GM19324 (cell line): ENCODE data around the gene OSBPL5.

Experiments
- ATAC-seq: cut with Tn5 transposase; IDR thresholded peaks from one replicate; pipeline ENCODE4 v1.9.1; 2021; ENCODE audit warnings: mild to moderate bottlenecking, moderate library complexity; ENCODE audit not compliant: unreplicated experiment, low FRiP score

The OSBPL5 gene

DNA sequence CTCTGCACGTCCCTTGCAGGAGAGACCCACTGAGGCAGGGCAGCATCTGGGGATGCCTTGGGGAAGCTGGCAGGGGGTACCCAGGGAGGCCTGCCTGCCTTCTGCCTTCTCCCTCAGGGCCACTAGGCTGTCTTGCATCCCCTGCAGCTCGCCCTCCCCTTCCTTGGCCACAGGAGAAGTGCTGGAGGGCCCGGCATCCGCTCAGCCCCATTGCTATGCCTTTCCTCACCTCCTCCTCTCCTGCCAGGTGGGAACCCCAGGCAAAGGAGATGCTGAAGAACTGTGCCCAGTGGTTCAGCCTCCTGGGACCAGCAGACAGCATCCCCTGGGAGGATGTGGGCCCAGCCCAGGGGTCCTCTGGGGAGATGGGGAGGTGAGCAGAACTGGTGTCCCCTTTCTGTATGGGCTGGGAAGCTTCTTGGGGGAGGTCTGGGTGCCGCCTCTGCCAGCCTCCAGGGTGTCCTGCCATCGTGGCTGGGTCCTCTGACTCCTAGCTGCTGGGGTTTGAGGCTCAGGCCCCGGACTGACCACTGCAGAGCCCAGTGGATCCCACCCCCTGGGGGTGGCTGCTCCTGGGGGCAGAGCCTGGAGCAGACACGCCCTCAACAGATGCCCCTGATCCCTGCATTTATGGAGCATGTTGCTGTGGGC is 32.9 kb upstream of the OSBPL5 start:
- no peak for ATAC-seq

- no peak for ATAC-seq
Observed at GRCh38 chr11:3197044-3197695, 32.1 kb upstream of the OSBPL5 start.

DNA sequence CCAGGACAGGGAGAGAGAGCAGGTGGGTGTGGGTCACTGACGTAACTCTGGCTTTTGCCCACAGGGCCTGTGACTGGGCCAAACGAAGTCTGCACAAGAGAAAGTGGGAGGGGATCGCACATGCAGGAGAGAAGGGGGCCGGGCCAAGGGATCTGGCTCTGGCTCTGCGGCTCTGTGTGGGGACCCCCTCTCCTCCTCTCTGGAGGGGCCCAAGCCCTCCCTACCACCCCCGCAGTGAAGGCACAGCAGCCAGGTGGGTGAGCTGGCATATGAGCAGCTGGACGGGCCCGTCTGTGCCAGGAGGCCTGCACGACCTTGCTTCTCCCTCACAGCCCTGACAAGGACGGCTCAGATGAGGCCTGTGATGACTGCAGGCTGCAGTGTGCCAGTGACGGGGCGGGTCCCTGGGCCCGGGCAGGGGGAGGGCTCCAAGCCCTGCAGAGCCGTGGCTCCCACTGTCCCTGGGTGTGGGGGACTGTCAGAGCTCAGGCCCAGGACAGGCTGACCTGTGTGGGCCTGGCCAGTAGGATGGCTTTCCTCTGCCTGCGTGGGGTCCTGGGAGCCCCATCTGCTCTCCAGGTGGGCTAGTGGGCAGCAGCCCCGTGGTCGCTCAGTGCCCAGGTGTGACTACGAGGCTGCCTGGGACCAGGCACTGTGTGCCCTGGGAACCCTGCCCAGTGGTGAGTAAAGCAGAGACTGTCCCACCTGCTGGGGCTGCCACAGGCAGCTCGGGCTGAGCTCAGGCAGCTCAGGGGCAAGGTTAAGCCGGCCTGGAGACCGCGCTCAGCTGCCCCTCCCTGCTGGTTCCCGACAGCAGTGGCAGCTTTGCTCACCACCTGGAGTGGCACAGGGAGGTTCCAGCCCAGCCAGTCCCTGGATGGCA is 31.3 kb upstream of the OSBPL5 start:
- ATAC-seq = no peak

DNA sequence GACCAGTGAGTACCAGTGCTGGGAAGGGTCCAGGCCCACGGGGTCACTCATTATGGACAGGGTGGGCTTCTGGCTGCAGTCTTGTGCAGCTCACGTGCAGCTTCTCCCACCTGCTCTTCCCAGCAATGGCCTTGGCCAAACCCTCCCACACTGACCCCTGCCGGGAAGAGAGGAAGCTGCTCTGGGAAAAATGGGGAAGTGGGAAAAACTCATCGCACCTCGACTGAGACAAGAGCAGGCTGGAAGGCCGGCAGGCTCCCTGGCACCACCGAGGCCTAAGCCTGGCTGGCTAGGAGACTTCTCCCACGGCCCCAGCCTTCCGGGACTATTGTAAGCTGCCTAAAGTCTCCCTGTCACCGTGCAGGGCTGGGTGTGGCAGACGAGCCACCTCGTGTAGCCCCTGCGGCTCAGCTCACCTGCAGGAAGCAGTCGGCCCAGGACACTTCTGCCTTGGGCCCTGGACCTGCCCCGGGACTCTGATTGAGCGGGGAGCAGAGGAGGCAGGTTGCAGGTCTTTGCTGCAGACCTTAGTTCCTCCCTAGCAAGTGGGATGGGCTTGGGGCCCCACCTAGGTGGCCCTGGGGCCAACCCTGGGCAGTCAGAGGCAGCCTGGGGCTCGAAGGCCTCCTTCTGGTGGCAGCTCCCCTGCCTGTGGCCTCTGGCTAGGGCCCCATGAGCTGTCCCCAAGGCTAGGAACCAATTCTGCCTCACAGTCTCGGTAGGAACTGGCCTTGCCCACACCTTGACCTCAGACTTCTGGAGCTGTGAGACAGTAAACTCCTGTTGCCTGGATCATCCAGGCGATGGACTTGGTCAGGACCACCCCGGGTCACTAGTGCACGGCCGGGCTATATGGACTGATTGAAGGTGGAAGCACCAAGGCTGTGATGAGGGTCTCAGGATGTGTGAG is 30.4 kb upstream of the OSBPL5 start:
- no peak for ATAC-seq

- no peak for ATAC-seq
Observed at GRCh38 chr11:3194016-3194816, 29.1 kb upstream of the OSBPL5 start.

DNA sequence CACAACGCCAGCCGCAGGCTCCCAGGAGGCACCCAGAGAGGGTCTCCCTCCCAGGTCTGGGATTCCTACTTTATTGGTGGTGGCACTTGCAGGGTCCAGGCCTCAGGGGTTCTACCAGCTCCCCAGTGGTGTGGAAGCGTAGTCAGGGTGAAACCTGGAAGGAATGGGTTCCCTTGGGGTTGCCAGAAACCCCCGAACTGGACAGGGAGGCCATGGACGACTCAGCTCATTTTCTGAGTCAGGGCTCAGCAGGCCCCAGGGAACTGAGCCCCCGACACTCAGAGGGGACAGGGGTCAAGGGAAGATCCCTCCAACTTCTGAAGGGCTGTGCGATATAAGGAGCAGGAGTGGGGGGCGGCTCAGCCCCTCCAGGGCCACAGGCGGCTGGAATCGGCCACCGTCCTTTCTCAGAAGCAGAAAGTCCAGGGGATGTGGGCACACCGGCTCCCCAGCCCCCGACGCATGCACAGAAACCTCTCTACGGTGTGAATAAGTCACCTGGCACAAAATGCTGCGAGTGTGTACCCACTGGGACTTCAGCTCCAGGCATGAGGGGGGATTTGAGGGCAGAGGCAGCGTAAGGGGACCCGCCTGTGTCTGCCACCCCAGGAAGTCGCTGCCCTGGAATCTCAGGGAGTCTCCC is 28.4 kb upstream of the OSBPL5 start:
- no peak for ATAC-seq

- no peak for ATAC-seq
Observed at GRCh38 chr11:3192511-3193372, 27.6 kb upstream of the OSBPL5 start.

DNA sequence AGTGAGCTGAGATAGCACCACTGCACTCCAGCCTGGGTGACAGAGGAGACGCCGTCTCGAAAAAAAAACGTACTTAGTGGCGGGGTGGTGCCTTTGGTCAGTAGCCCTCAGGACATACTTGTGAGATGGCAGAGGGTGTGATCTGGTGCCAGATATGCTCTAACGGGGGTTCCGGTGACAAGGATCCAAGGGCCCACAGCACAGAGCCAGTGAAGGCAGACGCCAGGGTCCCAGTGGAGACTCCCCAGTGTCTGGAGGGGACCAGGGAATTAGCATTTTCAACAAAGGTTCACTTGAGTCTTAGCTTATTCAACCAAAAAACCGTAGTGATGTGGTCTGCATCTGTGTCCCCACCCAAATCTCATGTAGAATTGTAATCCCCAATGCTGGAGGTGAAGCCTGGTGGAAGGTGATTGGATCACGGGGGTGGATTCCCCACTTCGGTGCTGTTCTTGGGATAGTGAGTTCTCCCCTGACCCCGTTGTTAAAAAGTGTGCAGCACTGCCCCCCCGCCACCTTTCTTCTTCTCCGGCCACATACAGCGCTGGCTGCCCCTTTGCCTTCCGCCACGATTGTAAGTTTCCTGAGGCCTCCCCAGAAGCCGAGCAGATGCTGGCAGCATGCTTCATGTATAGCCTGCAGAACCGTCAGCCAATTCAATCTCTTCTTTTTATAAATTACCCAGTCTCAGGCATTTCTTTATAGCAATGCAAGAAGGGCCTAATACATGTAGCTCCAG is 26.6 kb upstream of the OSBPL5 start:
- no peak for ATAC-seq

DNA sequence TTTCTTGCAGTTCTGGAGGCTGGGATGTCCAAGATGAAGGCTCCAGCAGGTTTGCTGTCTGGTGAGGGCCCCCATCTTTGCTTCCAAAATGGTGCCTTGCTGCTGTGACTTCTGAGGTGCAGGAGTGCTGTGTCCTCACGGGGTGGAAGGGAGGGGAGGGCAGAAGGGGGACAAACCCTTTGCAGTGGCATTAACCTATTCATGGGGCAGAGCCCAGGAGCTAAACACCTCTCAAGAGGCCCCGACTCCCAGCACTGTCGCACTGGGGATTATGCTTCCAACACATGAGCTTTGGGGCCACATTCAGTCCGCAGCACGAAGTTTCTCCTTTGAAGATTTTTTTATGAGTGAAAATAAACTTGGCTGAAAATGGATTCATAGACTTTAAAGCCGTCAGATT is 25.5 kb upstream of the OSBPL5 start:
- no peak for ATAC-seq

DNA sequence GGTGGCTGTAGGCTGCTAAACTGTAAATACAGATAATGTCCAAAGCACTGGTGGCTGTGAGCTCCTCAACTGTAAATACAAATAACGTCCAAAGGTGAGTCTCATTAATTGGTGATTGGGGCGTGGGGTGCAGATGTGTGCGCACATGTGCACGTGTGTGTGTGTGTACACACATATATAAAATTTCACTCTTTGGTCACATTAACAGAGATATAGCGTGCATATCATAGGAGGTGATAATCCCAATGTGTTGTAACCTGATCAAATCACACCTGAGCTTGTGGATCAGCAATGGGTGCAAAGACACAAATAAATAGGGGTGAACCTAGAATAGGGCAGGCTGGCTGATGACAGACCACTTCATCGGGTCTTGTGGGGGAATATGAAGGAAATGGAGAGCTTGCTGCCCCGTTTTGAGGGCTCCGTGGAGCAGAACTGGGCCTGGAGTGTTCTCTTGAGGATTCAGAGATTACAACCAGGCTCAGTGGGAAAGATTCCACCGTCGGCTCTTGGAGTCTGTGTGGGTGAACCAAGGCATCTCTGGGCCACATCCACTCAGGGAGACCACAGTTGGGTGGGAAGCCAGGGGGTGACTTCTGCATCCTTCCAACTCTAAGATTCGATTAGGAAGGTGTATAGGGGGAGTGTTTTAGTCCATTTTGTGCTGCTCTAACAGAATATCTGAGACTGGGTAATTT is 24.9 kb upstream of the OSBPL5 start:
- ATAC-seq = no peak

GRCh38 chr11:3189196-3189843 is 24.2 kb upstream of the OSBPL5 start:
- ATAC-seq = no peak

DNA sequence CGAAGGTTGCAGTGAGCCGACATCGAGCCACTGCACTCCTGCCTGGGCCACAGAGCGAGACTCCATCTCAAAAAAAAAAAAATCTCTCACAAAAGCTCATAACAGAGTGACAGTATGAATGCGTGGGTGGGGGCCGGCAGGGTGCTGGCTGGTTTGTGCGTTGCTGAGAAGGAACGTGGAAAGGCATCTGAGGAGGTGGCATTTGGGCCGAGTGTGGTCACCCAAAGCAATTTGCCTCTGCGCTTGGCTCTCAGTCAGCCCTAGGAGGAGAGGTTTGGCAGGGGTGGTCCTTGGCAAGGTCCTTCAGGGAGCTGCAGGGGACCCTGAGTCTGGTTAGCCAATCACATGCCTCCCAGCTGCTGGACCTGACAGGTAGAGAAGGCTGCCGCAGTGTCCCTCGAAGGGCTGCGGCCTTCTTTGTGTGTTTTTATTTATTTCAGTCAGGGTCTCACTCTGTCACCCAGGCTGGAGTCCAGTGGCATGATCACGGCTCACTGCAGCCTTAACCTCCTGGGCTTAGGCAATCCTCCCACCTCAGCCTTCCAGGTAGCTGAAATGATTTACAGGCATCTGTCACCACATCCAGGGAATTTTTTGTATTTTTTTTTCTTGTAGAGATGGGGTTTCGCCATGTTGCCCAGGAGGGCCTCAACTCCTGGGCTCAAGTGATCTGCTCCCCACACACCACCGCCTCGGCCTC is 23.5 kb upstream of the OSBPL5 start:
- ATAC-seq = no peak

- ATAC-seq = no peak
Observed at GRCh38 chr11:3186166-3186953, 21.2 kb upstream of the OSBPL5 start.

DNA sequence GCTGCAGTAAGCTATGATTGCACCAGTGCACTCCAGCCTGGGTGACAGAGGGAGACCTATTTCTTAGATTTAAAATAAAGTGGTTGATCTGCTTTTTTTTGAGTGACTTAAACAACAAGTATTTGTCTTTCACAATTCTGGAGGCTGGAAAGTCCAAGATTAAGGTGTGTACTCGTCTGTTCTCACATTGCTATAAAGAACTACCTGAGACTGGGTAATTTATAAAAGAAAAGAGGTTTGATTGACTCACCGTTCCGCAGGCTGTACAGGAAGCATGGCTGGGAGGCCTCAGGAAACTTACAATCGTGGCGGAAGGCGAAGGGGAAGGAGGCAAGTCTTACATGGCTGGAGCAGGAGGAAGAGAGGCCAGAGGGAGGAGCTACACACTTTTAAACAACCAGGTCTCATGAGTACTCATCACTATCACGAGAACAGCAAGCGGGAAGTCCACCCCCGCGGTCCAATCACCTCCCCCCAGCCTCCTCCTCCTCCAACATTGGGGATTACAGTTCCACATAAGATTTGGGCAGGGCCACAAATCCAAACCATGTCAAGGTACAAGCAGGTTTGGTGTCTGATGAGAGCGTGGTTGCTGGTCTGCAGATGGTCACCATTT is 19.7 kb upstream of the OSBPL5 start:
- no peak for ATAC-seq

DNA sequence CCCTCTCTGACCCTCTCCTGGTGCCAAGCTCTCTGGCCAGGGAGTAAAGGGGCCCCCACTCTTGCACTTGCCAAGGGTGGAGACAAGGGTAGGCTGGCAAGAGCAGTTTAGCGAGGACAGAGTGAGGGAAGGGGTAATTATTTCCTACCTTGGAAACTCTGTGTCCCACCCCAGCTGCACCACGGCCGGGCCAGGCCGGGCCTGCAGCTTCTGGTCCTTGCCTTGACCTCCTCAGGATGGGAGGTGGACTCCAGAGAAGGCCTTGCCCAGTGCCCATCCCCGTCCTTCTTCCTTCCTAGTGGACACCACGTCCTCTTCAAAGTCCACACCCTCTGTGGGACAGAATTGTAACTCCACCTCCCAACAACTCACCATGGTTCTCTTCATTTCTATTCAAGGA is 18.4 kb upstream of the OSBPL5 start:
- ATAC-seq = no peak
